NCI-H1092 treated with DMSO at 0.1 percent for 48 hours (cell line): ENCODE measurements around the gene ZBTB45.

Experiments used
- DNase-seq: peaks from one replicate; lab custom pipeline; 2025; lab: John Stamatoyannopoulos, UW

ZBTB45 gene

DNA sequence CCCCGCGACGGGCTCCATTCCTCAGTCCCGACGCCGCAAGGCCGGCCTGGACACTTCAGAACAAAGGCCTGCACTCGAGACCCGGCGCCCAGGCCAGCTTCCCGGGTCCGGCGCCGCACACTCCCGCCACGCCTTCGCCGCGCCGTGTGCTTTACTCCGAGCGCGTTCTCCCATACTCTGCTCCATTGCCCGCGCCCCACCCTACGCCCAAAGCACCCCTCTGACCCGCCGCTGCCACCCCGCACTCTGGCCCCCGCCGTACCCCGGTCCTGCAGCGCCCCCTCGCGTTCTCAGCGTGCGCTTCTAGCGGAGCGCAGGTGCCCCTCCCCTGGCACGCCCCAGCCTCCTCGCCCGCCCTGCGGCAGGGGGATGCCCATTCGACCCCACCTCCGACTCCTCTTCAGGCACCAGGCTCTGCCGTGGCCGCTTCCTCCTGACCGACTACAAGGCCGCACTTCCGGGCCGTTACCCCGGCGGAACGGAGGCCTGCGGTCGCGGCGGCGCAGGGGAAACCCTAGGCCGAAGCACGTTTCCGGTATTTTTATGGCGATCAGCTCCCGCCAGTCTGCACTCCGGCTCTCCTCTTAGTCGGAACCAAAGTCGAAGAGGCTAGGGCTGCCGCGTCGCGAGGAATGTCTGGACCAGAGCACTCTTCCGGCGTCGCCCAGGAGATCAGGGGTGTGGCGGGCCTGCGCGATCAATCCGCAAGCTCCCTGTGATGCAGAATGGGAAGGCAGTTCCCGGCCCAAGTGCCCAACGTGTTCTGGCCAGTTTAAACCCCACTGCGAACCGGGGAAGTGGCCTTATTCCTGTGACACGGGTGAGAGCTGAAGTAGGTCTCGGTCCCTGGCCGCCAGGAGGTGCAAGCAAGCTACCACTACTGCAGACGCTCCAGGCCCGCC lies at the start of gene ZBTB45:
Gene ZBTB45 (minus strand): TSS at position 456 of the 902 bp plus-strand sequence. CDS start 2,137 bp downstream, outside the sequence.
- peak; percentile 93 for DNase-seq

DNA sequence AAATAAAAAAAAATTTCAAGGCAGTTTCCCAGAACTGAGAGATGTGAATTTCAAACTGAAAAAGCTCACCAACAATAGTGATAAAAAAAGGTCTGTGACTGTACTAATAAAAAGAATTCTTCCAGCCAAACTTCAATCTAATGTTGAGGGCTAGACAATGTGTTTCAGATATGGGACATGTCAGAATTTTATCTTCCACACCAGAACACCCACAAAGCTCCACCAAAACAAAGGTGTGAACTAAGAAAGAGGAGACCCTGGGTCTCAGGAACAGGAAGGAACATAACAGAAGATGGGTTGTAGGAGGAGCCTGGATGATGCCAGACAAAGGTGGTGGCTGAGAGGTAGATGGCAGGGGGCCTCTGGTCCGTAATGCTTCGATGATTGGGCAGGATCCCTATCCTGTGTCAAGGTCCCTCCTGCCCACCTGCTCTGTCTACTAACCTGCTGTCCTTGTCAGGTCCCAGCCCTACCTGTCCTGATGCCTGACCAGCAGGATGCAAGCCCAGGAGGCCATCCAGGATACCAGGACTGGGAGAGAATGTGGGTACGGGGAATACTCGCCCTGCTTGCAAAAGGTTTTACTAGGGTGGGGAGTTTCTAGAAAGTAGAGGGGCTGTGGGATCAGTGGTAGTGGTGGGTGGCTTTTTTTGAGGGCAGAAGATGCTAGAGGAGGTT lies 49.0 kb upstream of the ZBTB45 start:
- DNase-seq = no peak

DNA sequence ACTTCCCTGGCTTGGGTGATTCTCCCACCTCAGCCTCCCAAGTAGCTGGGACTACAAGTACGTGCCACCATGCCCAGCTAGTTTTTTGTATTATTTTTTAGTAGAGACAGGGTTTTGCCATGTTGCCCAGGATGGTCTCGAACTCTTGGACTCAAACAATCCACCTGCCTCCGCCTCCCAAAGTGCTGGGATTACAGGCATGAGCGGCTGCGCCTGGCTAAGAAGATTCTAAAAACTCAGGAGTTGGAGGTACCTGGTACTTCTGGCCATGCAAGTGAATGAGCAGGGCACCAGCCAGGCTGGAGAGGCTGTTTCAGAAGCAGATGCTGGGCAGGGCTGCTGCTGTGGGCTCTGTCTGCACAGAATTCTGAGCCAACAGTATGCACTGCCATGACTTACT lies 47.4 kb upstream of the ZBTB45 start:
- no peak for DNase-seq

DNA sequence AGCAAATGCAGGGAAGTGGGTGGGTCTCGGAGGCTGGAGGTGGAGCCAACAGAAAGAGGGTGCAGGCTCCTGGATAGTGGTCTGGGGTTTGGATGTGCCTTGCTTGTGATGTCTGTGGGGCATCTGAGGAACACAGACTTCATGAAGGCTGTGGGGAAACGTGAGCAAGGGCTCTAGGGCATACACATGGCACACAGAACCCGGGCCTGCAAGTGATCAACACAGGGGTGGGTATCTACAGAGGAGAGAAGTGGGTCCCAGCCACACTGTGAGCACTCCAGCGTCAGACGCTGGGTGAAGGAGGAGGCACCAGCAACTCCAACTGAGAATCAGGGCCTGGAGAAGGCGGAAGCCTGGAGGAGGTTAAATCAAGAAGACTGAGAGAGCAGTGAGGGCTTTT lies 44.2 kb upstream of the ZBTB45 start:
- no peak for DNase-seq

DNA sequence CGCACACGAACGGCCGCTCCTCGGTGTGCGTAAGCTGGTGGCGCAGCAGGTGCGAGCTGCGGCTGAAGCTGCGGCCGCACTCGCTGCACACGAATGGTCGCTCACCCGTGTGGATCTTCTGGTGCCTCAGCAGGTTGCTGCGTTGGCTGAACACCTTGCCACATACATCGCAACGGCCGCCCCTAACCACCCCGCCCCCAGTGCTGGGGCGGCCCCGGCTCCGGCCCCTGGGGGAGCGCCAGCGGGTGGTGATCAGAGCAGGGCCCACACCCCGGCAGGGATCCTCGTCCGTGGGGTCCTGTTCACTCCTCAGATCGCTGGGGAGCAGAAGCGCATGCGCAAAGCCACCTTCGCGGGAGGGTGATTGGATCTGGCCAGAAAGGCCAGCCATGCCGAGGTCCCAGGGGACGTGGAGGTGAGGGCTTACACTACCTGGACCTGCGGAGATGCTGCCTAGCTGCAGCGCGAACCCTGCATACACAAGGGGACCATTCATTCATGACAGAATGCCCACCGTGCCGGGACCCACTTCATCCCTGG lies 43.5 kb upstream of the ZBTB45 start:
- no peak for DNase-seq

DNA sequence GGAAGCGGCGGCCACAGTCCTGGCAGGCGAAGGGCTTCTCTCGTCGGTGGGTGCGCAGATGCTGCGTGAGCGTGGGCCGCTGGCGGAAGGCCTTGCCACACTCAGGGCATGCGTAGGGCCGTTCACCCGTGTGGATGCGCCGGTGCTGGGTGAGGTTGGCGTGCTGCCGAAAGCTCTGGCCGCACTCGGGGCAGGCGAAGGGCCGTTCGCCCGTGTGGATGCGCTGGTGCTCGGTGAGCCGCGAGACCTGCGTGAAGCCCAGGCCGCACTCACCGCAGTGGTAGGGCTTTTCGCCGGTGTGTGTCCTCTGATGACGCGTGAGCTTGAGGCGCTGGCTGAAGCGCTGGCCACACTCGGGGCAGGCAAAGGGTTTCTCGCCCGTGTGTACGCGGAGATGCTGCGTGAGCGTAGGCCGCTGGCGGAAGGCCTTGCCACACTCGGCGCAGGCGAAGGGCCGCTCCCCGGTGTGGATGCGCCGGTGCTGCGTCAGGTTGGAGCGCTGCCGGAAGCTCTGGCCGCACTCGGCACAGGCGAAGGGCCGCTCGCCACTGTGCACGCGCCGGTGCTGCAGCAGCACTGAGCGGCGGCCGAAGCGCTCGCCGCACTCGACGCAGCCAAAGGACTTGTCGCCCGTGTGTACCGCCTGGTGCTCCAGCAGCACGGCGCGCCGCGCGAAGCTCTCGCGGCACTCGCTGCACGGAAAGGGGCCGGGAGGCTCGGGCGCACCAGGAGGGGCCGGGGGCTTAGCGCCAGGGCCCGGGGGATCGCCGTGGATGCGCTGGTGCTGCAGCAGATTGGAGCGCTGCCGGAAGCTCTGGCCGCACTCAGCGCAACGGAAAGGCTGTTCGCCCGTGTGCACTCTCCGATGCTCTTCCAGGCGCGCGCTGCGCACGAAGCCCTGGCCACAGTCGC lies 42.8 kb upstream of the ZBTB45 start:
- no peak for DNase-seq

DNA sequence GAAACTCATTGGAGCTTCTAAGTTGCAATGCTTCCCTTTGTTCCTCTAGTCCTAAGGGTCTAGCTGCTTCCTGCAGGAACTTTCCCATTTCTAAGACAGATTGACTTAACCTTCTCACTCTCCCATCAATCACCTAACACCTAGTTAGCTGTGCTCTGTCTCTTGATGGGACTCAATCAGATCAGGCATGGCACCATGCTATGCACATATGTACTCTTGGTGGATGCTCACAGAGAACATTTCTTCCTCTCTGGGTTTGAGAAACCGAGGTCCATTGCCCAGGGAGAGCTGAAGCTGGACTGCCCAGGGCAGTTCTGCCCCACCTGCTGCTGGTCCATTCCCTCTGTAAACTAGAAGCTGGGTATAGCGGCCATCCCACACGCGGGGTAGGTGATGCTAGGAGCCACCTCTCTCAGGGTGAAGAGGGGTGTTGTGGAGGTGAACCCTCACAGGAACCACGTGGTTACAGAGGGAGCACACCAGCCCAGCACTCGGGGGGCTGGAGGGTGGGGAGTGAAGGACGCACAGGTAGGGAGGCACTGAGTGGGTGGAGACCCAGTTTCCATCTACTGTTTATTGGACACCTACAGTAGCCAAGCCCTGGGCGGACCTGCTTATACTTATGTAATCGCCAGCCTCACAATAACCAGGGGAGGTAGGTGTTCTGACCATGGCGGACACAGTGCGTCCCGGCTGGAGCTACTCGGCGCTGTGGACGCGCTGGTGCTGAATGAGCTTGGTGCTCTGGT lies 41.9 kb upstream of the ZBTB45 start:
- no peak for DNase-seq

DNA sequence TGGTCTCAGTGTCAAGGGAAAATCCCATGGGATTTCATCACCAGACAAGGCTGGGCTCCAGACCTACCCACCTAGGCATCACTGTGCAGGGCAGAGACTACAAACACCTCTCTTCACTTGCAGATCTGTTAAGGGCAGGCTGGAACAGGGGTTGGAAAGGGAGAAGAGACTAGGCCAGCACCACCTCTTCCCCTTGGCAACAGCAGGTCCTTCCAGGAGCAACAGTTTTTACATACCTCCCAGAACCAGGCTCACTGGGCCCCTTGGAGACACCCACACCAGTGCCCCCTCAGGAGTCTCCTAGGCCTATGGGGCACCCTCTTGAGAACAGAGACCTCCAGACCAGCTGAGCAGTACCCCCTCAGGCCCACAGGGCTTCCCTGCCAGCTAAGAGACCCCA lies 41.3 kb upstream of the ZBTB45 start:
- DNase-seq = no peak

DNA sequence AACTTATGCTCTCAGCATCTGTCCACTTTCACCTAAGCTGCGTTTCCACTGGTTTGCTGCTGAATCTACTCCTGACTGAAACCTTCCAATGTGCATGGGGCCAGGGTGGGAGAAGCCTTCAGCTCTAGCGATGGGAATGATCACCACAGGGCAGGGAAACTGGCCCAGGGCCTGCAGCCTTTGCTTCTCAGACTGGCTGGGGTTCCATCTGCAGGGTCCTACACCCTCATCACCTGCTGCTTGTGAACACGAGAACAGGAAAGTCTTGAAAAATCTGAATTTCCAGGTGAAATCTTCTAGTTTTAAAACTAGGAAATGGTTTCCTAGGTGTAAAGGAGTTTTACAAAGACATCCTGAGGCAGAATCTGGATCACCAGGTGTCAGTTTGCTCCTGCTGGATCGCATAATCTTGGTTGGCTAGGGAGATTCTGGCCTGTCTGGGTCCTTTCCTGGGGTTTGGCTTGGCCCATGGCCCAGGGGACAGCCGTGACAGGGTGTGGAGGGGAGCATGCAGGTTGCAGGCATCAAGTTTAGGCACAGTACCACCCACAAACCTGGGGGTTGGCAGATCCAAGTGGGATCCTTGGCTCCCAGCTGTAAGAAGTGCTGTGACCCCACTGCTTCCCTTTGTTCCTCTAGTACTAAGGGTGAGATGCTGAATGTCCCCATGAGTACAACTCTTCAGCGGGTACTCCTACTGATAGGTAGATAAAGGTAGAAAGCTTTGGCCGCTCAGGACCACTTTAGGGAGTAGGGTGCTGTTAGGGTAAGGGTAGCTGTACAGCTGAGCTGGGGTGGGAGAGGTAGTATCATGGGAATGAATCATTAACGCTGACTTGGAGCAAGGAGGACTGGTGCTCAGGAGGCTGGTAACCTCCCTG lies 40.6 kb upstream of the ZBTB45 start:
- no peak for DNase-seq

DNA sequence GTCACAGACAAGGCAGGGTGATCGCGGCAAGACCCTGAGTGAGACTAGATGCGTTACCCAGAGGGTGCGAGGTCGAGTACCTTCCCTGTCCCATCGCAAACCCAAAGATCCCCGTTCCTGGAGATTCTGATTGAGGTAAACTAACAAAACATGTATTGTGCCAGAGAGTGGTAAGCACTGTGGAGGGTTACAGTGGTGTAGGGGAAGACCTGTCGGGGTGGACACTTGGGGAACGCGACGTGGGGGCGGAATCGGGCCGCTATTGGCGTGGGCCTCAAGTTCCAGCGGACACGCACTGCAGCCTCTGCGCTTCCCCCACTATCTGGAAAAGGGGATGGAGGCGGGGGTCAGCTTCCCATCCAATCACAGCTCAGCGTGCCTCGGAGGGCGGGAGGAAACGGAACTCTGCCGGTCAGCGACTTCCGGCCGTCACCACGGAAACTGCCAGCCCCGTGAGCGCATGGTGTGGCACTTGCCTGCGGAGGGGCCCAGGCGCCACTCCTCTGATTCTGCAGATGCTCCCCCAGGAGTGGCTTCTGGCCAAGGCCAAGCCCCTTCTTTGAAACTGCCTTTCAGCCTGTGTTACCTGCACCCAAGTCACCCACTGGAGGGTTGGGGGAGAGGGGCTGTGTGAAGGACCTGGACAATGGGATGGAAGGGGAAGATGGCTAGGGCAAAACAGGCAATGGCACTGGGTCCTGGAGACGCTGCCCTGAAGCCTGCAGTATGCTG lies 39.8 kb upstream of the ZBTB45 start:
- no peak for DNase-seq

DNA sequence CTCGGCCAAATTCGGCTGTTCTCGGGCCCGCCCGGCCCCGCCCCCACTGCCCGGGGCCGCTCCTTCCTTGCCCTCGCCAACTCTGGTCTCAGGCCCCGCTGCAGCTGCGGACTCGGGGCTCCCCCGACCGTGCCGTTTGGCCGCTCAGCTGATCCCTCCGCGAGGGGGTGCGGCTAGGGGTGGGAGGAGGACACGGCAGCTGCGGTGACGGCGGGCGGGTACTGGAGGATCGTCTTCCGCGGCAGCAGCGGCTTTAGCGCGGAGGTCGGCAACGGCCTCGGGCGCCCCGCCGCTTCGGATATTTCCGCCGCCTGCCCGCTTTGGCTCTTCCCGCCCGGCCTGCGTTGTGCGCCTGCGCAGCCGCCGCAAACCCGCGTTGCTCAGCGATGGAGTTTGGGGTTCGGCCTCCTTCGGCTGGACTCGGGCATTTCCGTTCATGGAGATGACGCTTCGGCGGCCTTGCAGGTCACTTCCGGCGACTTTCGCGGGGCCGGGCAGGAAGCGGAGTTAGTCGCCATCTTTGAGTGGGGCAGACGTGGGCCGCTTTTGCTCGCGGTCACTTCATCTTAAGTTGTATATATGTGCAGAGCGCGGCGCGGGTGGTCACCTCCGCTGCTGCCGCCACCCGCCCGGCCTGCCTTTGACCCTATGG lies 39.1 kb upstream of the ZBTB45 start:
- DNase-seq = no peak

DNA sequence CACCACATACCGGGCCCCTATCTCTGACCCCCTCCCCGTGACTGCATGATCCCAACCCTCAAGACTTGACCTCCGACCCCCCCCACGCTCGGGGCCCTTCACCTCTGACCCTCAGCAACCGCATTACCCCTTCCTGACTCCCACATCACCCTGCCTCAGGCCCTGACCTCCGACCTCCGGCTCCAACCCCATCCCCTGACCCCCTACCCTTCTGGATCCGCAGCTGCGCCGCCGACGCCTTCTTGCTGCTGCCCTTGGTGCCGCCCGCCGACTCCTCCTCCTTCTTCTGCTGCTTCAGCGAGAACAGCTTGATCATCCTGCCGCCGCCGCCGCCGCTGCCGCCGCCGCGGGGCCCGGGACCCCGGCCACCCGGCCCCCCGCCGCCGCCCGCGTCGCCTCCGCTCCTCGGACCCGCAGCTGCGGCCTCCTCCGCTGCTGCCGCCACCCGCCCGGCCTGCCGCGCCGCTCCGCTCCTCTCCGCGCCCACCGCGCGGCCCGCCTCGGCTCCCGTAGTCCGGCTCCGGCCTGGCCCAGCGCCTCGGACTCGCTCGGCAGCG lies 38.5 kb upstream of the ZBTB45 start, which contains the start of gene UBE2M:
Gene UBE2M (minus strand): TSS at position 546 of the 557 bp plus-strand sequence. CDS start 230 bp downstream, at position 316.
- no peak for DNase-seq

DNA sequence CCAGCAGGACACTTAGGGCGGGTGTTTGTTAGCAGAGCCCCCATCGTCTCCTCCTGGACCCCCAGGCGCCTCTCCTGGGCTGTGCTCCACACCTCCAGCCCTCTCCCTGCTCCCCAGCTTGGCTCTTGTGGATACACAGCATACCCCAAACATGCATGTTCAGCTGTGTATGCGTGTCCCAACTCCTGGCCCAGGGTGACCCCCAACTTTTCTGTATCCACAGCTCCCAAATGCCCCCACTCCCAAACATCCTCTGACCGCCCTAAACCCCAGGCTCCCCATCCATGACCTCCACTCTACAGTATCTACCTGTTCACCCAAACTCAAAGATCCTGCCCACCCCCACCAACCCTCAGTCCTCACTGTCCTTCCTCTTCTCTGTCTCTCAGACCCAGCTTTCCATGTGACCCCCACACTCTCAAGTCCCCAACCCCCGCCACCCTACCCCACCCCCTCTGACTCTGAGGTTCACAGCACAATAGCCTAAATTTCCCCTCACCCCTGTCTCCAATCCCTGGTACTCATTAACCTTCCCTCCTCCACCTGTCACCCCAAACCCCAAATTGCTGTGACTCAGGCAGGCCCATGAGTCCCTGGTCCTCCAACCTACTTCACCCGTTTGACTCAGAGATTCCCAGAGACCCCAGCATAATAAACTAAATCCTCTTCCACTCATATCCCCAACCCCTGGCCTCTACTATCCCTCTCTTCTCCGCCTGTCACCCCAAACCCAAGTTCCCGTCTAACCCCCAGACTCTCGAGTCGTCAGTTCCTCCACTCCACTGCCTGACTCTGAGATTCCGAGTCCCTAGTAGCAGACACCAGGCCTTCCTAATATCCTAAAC lies 37.8 kb upstream of the ZBTB45 start:
- DNase-seq = no peak

DNA sequence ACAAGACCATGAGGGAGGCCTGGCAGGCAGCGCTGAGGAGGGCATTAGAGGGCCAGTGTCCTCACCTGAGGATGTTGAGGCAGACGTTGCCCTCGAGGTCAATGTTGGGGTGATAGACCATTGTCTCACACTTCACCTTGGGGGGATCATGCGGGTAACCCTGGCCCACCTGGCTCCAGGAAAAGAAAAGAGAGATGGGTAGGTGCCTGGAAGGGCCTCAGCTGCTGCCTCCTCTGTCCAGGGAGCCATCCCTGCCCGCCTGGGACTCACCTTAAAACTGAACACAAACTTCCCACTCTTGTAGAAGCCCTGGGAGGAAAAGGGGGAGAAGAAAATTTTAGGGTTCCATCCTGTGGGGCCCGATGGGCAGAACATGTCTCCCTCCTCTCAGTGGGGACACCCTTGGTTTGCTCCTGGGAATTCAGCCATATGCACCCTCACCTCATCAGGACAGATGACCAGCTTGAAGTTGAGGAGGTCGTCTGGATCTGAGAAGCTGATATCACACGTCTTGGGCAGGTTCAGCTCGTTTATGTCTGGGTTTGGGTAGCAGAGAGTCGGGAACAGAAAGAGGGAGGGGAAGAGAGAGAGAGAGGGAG lies 37.1 kb upstream of the ZBTB45 start:
- no peak for DNase-seq

DNA sequence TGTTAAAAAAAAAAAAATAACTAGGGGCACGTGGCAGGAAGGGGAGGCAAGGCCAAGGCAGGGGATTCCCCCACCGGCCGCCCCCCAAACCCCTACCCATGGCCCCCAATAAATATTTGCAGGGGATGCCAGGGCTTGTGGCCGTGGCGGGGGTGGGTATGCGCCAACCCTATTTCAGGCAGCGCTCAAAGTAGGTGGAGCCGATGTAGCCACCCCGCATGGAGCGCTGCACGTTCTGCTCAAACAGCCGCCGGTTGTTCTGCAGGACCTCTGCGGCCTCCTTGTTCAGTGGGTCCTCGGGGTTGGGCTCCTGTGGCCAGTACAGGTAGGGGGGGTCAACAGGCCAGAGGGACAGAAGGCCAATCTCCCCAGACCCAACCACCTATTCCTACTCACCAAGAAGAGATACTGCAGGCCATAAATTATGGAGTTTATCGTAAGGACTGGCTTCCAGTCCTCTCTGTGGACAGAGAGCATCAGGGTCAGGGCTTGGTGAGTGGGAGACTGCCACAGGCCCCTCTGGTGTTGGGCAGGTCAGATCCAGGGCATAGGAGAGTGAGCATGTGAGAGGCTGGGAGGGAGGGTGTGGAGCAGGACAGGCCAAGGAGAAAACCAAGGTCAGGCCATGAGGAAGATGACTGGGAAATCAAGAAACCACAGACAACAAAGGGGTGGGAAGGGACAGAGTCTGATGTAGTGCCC lies 36.5 kb upstream of the ZBTB45 start:
- no peak for DNase-seq

DNA sequence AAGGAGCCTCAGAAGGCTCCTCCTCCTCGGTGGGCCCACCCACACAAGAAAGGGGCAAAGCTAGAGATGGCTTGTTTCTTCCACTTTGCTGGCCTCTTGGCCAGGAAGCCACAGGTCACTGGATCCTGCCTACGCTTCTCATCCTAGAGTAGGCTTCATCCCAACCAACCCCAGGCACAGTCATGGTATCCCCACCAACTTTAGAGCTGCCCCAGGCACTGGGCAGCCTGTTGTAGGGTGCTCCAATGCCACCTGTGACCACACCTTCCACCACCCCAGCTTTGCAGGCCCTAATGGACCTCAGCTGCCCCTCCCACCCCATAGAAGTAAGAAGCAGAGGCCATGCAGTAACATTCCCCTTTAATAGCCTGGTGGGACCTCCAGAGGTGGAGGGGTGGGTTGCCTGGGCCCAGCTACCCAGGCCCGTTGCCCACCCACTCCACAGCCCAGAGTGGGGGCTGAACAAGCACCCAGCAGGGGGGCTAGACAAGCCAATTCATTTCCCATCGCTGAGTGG lies 35.8 kb upstream of the ZBTB45 start:
- no peak for DNase-seq
